ENCODE data around the gene IL4R. TPM values are rescaled to one million over a fixed set of nuclear protein-coding genes. Genes with fewer than 3 reads are reported as not detected.

IL4R gene
- total RNA-seq, 1 experiment from 2014 or later = 99.0 TPM

- H3K9me3 Mint-ChIP-seq (ENCODE audit: low read depth, unreplicated experiment) = no peaks in the 10 kb centered on the region
- no peak overlapping the region for H3K4me3 Mint-ChIP-seq (ENCODE audit: low read depth, unreplicated experiment)
- peaks cover 32% of the 10 kb centered on the region for H3K36me3 Mint-ChIP-seq (ENCODE audit: insufficient read depth, unreplicated experiment)
- CTCF ChIA-PET = no interaction called here
- DNase-seq = no peak
- intact Hi-C loops (cut with micrococcal nuclease; ENCODE audit: unreplicated experiment) = loop anchor here (10.0 kb wide), 1 partner anchor 903 kb away; the partner anchor contains the start of gene XPO6
- no peaks in the 10 kb centered on the region for H3K27me3 Mint-ChIP-seq (ENCODE audit: unreplicated experiment)
- H3K27ac Mint-ChIP-seq (ENCODE audit: unreplicated experiment) = no peak overlapping the region
- no peak for TF ChIP-seq CTCF (IDR thresholded peaks at IDR 0.05; ENCODE audit: unreplicated experiment)
- peaks cover 41% of the 10 kb centered on the region for H3K4me1 Mint-ChIP-seq (ENCODE audit: low read depth, unreplicated experiment)
- no TSS peak for BruUV-seq (replicated peaks)
These were observed 1.9 kb upstream of the IL4R start for GRCh38 chr16:27311897-27312303.

DNA sequence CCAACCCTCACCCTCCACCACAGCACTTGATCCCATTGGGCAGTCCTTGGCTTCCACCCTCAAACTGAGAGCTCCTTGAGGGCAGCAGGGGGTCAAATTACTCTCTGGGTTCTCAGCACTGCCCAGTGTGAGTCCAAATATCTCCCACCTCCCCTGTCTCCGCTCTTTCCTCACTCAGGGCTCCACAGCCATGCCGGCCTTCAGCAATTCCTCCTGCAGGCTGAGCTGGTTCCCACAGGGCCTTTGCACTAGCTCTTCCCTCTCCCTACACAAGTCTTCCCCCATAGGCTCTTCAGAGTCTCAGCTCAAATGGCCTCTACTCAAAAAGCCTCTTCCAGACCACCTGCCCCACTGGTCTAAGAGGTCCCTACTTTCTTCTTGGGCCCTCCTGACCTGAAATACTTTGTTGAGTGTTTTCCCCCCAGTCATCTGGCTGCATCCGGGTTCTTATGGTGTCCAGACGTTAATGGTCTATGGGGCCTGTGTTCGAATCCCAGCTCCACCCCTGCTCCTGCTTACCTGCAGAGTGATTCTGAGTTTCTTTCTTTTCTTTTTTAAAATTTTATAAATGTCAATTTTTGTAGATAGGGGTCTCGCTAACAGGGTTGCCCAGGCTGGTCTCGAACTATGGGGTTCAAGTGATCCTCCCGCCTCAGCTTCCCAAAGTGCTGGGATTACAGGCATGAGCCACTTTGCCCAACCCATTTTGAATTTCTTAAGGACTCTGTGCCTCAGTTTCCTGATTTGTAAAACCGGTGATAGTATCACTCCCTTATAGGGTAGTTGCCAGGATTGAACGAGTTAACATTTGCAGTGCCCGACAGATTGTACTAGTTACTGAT, 973 bp upstream of the IL4R start:
- Mint-ChIP-seq H3K27ac (ENCODE audit: unreplicated experiment) (peak overlapping the region; percentile 80), H3K4me3 (ENCODE audit: low read depth, unreplicated experiment) (peak overlapping the region; percentile 82), H3K9me3 (ENCODE audit: low read depth, unreplicated experiment) (no peaks in the 10 kb centered on the region), H3K27me3 (ENCODE audit: unreplicated experiment) (no peaks in the 10 kb centered on the region), H3K4me1 (ENCODE audit: low read depth, unreplicated experiment) (peaks cover 50% of the 10 kb centered on the region), H3K36me3 (ENCODE audit: insufficient read depth, unreplicated experiment) (peaks cover 39% of the 10 kb centered on the region)
- CTCF ChIA-PET = no interaction called here
- BruUV-seq (replicated peaks) = no TSS peak
- intact Hi-C loops (cut with micrococcal nuclease; ENCODE audit: unreplicated experiment) = loop anchor here (10.0 kb wide), 1 partner anchor 902 kb away; the partner anchor contains the start of gene XPO6
- no peak for TF ChIP-seq CTCF (IDR thresholded peaks at IDR 0.05; ENCODE audit: unreplicated experiment)
- no peak for DNase-seq

DNA sequence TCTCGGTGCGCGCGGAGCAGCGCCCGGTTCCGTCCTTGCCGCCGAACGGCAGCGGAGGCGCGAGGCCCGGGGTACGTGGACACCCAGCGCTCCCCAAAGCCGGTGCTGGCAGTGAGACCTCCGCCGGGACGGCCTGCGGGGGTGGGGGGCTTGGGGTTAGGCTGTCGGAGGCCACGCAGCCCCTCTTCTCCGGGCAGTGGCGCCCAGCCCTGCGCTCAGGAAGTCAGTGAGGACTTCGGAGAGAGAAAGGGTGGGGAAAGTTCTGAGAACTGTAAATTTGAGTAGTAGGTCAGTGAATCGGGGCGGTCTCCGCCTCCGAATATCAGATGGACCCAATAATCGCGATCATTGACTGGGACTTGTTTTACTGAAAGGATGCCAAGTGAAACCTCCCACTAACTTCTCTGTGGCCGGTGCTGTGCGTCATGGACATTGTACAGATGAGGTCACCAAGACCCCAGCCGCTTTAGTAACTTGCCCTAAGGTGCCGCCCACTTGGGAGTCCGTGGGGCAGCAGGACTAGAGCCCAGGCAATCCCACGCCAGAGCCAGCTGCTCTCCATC, 468 bp downstream of the IL4R start:
- H3K4me3 Mint-ChIP-seq (ENCODE audit: low read depth, unreplicated experiment) = peak overlapping the region; percentile 82
- H3K9me3 Mint-ChIP-seq (ENCODE audit: low read depth, unreplicated experiment) = no peaks in the 10 kb centered on the region
- BruUV-seq (replicated peaks) = TSS peak; percentile 83
- TF ChIP-seq CTCF (IDR thresholded peaks at IDR 0.05; ENCODE audit: unreplicated experiment) = no peak
- H3K27ac Mint-ChIP-seq (ENCODE audit: unreplicated experiment) = peak overlapping the region; percentile 80
- peaks cover 53% of the 10 kb centered on the region for H3K36me3 Mint-ChIP-seq (ENCODE audit: insufficient read depth, unreplicated experiment)
- H3K4me1 Mint-ChIP-seq (ENCODE audit: low read depth, unreplicated experiment) = peaks cover 64% of the 10 kb centered on the region
- H3K27me3 Mint-ChIP-seq (ENCODE audit: unreplicated experiment) = no peaks in the 10 kb centered on the region
- CTCF ChIA-PET = no interaction called here
- DNase-seq = peak; percentile 61
- intact Hi-C loops (cut with micrococcal nuclease; ENCODE audit: unreplicated experiment) = loop anchor here (2.0 to 10.0 kb wide), 3 partner anchors 49 to 901 kb away; partner anchors contain the start of gene XPO6

DNA sequence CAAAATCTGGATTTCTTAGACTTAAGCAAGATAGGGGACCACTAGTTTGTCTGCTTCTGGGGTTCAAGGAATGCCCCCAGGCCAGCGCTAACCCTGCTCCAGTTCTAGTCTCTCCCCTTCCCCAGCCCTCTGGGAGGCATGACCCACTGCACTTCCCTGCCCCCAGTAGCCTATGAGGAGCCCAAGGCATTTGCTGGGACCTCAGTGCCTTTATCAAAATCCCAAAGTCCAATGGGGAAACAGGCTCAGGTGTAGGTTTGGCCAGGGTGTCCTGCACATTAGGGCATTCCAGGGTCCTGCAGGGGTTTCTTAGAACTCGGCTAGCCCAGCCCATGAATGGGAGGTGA, 1.2 kb downstream of the IL4R start:
- Mint-ChIP-seq H3K9me3 (ENCODE audit: low read depth, unreplicated experiment) (no peaks in the 10 kb centered on the region), H3K27ac (ENCODE audit: unreplicated experiment) (peak overlapping the region; percentile 80), H3K27me3 (ENCODE audit: unreplicated experiment) (no peaks in the 10 kb centered on the region), H3K4me1 (ENCODE audit: low read depth, unreplicated experiment) (peaks cover 71% of the 10 kb centered on the region), H3K36me3 (ENCODE audit: insufficient read depth, unreplicated experiment) (peaks cover 60% of the 10 kb centered on the region), H3K4me3 (ENCODE audit: low read depth, unreplicated experiment) (peak overlapping the region; percentile 82)
- intact Hi-C loops (cut with micrococcal nuclease; ENCODE audit: unreplicated experiment) = loop anchor here (1.0 to 10.0 kb wide), 5 partner anchors 12 to 900 kb away; partner anchors contain the start of gene XPO6
- BruUV-seq (replicated peaks) = no TSS peak
- no peak for DNase-seq
- CTCF ChIA-PET = interaction anchor here (0.7 to 2.9 kb wide), 4 partner anchors 11 to 80 kb away, joined by 3 to 10 read pairs (median 4); no protein-coding TSS in a partner anchor
- TF ChIP-seq CTCF (IDR thresholded peaks at IDR 0.05; ENCODE audit: unreplicated experiment) = no peak
